WTC11 (cell line): ENCODE data around the gene MAMDC2.

ENCODE experiments used
- ATF6 ChIP-seq: sonication (generic); formaldehyde crosslinking; IDR thresholded peaks from 2 replicates; pipeline ENCODE4 v1.8.1; 2023; ENCODE audit warnings: mild to moderate bottlenecking, missing genetic modification reagents
- CREB1 ChIP-seq: sonication (generic); formaldehyde crosslinking; IDR thresholded peaks from 2 replicates; pipeline ENCODE4 v1.8.0; 2023; ENCODE audit warnings: mild to moderate bottlenecking, missing genetic modification reagents
- CREM ChIP-seq: sonication (generic); formaldehyde crosslinking; IDR thresholded peaks from 2 replicates; pipeline ENCODE4 v1.8.1; 2022; ENCODE audit warnings: mild to moderate bottlenecking, missing genetic modification reagents, moderate library complexity
- CTCF ChIP-seq: fragments of 200-600 bp; IDR thresholded peaks from 2 replicates; pipeline ENCODE4 v1.8.0; 2022; ENCODE audit warnings: antibody characterized with exemption
- ESRRA ChIP-seq: sonication (generic); formaldehyde crosslinking; IDR thresholded peaks from 2 replicates; pipeline ENCODE4 v1.8.1; 2022; ENCODE audit warnings: mild to moderate bottlenecking, missing genetic modification reagents, borderline replicate concordance
- ETV6 ChIP-seq: sonication (generic); formaldehyde crosslinking; IDR thresholded peaks from 2 replicates; pipeline ENCODE4 v1.8.1; 2022; ENCODE audit warnings: mild to moderate bottlenecking, missing genetic modification reagents
- IRF1 ChIP-seq: sonication (generic); formaldehyde crosslinking; IDR thresholded peaks from 2 replicates; pipeline ENCODE4 v1.8.0; 2023; ENCODE audit warnings: missing genetic modification reagents
- NFE2L1 ChIP-seq: sonication (generic); formaldehyde crosslinking; IDR thresholded peaks from 2 replicates; pipeline ENCODE4 v1.8.1; 2023; ENCODE audit warnings: missing genetic modification reagents
- NR3C1 ChIP-seq: sonication (generic); formaldehyde crosslinking; conservative IDR thresholded peaks from 2 replicates; pipeline ENCODE4 v1.8.1; 2023; ENCODE audit warnings: low read depth, mild to moderate bottlenecking, missing genetic modification reagents
- USF1 ChIP-seq: sonication (generic); formaldehyde crosslinking; IDR thresholded peaks from 2 replicates; pipeline ENCODE4 v1.8.0; 2022; ENCODE audit warnings: mild to moderate bottlenecking, missing genetic modification reagents
- ZNF416 ChIP-seq: fragments of 250-450 bp; sonication (Bioruptor Pico); IDR thresholded peaks from 2 replicates; pipeline ENCODE4 v1.9.0; 2021; ENCODE audit warnings: mild to moderate bottlenecking, inconsistent platforms
- TF ChIP-seq, protein P1 (sequence below): fragments of 250-450 bp; sonication (Bioruptor Pico); IDR thresholded peaks from 2 replicates; pipeline ENCODE4 v1.9.0; 2021; ENCODE audit warnings: moderate library complexity, mild to moderate bottlenecking, inconsistent platforms, borderline replicate concordance
- TF ChIP-seq, protein P2 (sequence below): sonication (generic); formaldehyde crosslinking; IDR thresholded peaks from 2 replicates; pipeline ENCODE4 v1.8.0; 2022; ENCODE audit warnings: mild to moderate bottlenecking, missing genetic modification reagents

DNA sequence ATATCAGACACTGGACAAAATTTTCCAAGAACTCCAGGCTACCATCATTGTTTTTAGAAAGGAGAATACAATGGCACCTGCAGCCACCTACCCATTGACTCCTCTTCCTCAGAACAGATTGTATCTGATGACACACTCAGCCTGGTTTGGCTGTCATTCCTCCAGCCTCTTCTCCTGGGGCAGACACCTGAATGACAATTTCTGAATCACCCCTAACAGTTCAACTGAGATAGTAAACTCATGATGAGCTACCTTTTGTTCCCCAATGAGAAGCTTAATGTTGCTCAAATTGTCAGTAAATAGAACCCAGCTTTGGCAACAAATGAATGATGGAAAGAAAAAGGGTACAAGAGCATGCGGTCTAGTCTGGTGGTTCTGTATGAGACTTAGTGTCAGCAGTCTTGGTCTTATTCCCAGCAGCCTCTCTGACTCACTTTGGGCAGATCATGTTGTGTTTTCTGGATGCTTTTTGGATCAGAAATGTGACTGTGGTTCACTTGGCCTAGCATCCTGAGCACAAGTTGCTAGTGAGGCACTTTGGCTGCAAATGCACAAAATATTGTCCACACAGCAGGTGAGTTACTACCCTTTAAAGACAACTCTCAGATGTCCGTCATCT, 78.3 kb downstream of the MAMDC2 start:
- TF ChIP-seq USF1 (CRISPR knock-in tag) (no peak), ETV6 (CRISPR knock-in tag) (no peak), CTCF (no peak), IRF1 (CRISPR knock-in tag) (no peak), ZNF416 (CRISPR knock-in tag) (no peak), NR3C1 (CRISPR knock-in tag) (no peak), ATF6 (CRISPR knock-in tag) (no peak), CREB1 (CRISPR knock-in tag) (no peak), CREM (CRISPR knock-in tag) (no peak), NFE2L1 (CRISPR knock-in tag) (no peak), ESRRA (CRISPR knock-in tag) (no peak)
- TF ChIP-seq, protein P1, sequence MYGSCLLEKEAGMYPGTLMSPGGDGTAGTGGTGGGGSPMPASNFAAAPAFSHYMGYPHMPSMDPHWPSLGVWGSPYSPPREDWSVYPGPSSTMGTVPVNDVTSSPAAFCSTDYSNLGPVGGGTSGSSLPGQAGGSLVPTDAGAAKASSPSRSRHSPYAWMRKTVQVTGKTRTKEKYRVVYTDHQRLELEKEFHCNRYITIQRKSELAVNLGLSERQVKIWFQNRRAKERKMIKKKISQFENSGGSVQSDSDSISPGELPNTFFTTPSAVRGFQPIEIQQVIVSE (CRISPR knock-in tag) = no peak
- TF ChIP-seq, protein P2, sequence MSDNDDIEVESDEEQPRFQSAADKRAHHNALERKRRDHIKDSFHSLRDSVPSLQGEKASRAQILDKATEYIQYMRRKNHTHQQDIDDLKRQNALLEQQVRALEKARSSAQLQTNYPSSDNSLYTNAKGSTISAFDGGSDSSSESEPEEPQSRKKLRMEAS (CRISPR knock-in tag) = no peak
